GM18505 (cell line): ENCODE data around the gene CTNNA2.

Experiments
- ATAC-seq: cut with Tn5 transposase; IDR thresholded peaks from one replicate; pipeline ENCODE4 v1.9.1; 2021; ENCODE audit not compliant: unreplicated experiment
- POLR2A ChIP-seq: IDR thresholded peaks from 4 replicates; pipeline ENCODE4 v1.6.1; 2011; ENCODE audit warnings: borderline replicate concordance; ENCODE audit not compliant: insufficient read depth, insufficient read length; ENCODE audit errors: extremely low read depth

Gene CTNNA2

DNA sequence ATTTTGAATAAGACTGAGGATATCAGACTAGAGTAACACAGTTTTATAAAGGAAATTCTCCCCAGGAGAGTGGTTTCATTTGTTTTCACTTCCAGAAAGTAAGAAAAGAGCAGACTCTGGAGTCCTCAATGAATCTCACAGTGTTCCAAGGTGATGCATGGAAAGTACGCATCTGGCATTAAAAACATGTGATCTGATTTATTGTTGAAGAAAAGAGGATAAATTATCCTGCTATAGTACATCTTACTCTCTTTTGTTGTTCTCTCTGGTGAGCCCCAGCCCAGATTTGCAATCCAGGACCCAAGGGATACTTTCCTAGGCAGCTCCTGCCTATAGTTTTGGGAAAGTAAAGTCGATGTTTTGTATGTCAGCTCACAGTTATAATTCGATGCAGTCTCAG lies 285.9 kb downstream of the CTNNA2 start:
- no peak for ATAC-seq

DNA sequence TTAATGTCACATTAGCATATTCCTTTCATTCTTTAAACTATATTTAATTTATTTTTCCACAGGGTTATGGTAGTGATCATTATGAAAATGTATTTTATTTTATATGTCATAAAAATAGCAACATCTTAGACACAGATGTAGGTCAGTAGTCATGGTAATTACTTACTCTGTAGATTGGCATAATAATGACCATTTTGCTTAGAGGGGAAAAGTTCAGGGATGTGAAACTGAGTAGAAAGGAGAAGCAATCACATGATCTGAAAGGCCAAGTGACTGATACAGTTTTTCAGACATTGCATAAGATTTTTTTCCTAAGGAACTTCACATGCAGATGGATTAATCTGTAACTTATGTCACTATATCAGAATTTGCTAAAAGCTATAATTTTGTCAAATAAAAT lies 286.9 kb downstream of the CTNNA2 start:
- no peak for ATAC-seq
- no peak for TF ChIP-seq POLR2A

More for the DNA sequence above, 285.9 kb downstream of the CTNNA2 start:
- no peak for TF ChIP-seq POLR2A

DNA sequence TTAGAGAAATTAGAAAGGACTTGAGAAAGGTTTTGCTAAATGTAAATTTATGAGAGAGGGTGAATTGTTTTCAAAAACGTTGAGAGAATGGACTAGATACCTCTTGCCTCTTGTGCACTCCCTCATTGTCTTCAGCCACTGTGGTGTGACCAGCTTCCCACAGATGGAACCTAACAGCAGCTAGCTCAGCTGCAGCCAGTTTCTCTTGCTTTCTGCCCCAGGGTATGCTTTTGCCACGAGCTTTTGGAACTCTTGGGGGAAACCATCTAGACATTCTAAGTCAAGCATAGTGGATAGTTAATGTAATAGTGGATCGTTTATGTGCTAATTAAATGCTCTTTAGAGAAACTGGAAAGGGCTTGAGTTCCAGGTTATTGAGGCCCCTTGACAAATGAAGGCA lies 288.2 kb downstream of the CTNNA2 start:
- TF ChIP-seq POLR2A = no peak
- ATAC-seq = no peak

DNA sequence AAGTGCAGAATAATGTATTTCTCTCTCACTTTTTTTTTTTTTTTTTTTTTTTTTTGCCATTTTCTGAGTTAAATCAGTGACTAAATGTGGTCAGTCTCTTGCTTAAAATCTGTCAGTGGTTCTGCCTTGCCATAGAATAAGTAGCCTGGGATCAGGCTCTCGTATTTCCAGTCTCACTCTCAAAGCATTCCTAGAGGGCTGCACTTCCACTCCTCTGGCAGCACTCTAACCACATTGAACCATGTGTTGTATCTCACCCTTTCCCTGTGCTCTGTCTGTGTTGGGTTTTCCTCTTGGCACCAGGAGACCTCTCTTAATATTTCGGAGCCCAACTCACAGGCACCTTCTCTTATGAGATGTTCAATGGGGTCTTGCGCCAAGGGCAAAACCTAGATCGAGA lies 304.4 kb downstream of the CTNNA2 start:
- no peak for TF ChIP-seq POLR2A
- no peak for ATAC-seq

DNA sequence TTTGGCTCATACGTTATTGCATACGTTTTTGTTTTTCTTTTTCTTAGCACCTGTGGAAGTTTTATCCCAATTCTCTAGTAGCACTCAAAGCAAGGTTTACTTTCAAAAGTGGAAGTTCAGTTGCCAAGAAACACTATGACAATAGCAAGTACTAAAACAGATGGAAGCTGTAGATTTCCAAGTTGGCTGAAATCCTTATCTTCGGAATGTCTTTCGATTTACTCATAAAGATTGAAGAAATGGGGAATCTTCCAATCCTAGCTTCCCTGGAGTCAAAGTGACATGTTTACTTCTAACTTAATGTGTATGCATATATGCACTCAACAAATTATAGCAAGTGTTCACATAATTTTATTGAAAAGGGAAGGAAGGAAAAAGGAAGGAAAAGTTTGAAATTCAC lies 307.4 kb downstream of the CTNNA2 start:
- no peak for TF ChIP-seq POLR2A
- ATAC-seq = no peak

DNA sequence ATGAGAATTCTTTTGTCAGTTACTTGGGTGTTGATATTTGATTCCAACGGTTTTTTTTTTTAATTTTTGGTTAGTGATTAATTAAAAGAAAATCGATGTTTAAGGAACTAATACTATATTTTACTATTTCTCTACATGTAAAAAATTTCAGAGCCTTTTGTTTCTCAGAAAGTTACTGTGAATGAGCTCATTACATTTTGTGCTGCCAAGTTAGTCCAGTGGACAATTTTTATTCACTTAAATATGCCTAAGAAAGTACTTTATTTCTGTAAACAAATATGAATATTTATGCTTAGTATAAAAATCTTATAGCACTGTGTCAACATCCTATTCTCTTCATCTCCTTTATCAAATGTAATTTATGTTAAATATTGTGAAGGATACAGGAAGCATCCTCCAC lies 309.3 kb downstream of the CTNNA2 start:
- TF ChIP-seq POLR2A = no peak
- no peak for ATAC-seq

DNA sequence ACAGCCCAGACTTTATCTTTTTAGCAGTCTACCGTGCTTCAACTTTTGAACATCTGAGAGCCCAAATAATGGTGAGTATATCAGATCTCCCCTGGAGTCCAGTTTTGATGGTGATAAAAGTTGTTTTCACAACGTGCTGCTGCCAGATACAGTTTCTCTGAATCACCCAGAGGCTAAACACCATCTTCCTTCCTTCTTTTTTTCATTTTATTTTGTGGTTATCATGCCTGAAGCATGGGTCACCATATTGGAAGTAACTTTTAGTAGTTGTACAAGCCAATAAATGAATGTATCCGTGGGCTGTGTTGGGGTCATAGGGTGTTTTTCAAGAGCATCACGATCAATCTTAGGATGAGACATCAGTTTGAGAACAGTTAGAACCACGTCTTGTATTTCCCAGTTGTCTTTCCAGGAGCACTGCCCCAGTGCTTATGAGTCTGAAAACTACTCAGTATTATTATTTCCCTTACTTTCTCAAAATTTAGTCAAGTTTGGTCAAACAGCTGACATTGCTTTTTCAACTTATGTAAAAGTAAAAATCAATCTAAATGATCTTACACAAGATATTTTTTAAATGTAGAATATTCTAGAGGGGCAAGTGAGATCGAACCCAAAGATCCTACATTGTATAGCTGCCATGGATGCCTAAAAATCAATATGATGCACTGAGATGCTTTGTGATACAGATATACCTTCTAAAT lies 311.4 kb downstream of the CTNNA2 start:
- ATAC-seq = no peak
- TF ChIP-seq POLR2A = no peak

DNA sequence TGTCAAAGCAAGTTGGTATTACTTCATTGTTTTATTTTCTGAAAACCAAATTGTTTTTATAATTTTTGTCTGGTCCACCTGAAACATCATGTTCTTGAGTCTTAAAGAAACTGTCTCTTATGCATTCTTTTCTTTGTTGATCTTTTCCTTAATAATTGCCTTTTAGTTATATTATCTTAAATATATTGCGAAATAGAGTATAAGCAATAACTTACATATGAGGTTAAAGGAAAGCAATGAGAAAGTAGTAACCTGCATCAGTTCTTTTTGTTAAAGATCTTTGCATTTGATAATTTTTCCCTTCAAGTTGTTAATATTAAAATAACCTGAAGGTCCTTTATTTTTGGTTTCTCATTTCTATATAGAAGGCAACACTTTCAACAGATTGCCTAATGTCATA lies 315.0 kb downstream of the CTNNA2 start:
- ATAC-seq = no peak
- TF ChIP-seq POLR2A = no peak

DNA sequence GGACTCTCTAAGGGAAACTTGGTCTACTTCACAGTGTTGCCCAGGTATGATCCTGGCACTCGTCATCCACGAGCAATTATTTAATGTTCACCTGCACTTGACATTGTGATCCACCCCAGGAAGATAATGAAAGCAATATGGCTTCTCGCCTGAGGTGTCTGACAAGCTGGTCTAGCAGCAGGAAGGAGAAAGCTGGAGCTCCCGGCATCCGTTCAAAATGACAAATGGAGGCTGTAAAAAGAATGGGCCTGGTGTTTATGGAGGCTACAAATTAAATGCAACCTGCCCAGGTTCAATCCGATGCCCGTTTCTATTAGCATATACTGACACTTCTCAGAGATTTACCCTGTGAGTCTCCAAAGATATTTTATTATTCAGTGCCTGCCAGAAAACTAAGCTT lies 317.6 kb downstream of the CTNNA2 start:
- ATAC-seq = no peak
- no peak for TF ChIP-seq POLR2A

DNA sequence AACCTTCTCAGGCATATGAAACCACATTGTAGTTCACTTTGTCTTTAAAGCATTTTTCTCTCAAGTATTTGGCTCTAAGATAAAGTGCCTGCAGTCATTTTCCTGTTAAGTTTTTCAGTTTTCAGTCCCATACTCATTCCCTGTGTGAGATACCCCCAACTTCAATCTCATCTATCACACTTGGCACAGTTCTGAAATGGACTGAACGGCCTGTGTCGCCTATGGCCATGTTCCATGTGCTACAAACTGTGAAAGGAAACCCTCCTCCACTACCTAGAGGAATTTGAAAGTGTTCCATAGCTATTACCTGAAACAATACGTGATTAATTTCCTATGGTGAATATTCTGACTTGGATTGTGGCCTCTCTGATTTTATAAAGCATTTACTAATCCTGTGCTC lies 319.1 kb downstream of the CTNNA2 start:
- TF ChIP-seq POLR2A = no peak
- ATAC-seq = no peak

DNA sequence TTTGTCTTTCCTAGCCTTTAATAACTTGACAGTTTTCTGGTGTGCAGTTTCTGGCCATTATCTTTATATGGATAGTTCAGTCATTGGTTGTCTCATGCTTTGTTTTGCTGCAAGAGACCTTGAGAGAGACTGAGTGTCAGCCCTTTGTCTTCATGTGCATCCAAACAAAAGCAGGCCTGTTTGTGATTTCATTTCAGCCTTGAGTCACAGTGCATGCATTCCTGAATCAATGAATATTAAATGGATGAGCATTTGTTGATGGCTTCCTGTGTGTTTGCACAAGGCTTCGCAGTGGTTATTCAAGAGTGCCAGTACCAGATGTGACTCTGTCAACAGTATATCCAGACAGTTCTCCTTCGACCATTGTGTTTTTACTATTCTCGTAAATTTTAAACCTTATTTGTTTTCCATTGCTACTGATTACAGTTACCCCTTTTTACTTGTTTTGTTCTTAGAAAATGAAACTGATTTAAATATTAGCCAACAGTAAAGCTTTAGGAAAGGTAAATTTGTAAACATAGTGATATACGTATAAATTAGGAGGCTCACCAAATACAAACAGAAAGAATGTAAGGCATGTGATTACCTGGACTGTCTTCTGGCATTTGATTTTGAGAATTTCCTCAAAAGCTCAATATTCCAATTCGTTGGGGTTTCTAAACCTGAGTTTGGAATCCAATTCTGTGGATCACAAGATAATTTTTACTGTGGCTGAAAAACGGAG lies 319.8 kb downstream of the CTNNA2 start:
- TF ChIP-seq POLR2A = no peak
- ATAC-seq = no peak

DNA sequence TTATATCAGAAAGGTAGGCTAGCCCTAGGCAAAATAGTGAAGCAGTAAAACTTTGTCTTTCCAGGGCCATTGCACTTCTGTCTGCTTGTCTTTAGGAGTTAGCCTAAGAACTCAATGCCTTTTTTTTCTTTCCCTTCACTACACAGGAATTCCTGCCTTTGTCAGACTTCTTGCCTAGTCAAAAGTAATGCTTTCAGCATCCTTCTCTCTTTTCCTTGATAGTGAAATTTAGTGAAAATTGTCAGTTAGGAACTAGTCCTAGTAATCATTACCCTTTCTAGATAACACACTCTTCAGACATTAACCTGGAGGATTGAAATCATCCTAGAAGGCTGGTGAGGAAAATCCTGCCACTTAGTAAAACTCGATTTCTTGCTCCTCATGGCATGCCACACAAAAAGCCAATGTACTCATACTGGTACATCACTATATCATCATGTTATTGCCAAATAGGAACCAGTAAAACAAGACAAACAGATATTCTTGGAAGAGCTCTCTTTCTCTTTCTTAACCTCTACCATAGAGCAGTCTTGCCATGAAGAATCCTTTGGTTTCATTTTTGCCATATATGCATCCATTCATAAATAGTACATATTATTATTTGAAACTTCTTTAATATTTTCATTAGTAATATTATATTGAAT lies 320.5 kb downstream of the CTNNA2 start:
- no peak for ATAC-seq
- TF ChIP-seq POLR2A = no peak

DNA sequence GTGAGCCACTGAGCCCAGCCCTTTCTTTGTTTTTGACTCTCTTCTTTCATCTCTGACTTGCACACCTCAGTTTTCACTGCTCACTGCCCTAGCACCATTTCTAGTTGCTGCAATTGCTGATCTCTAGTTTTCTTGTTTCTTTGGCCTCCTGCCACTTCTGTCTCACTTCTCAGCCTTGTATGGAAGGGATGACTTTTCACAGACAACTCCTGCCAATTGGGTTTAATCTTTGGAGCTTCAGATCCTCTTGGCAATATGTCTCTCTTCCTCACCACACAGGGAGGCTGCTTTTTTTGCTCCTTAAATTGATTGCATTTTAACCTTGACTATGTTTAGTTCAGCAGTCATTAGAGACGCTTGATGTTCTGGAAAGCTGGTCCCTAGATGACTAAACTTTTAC lies 323.1 kb downstream of the CTNNA2 start:
- TF ChIP-seq POLR2A = no peak
- ATAC-seq = no peak

DNA sequence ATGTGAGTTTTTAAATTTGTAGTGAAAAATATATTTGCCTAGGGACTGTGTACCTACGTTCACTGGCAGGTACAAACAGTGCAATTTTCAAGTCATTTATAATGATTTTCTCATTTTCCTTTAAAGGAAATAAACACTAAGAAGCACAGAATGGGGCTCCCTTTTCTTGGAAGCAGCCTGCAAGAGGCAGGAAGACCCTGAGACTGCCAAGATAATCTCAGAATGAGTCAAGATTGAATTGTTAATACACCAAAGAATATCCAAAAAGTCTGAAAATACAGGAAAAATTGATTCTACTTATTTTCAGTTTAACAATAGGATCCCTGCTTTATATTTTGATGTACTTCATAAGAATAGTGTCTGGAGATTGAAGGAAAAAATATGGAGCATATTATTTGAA lies 331.2 kb downstream of the CTNNA2 start:
- ATAC-seq = no peak
- TF ChIP-seq POLR2A = no peak

DNA sequence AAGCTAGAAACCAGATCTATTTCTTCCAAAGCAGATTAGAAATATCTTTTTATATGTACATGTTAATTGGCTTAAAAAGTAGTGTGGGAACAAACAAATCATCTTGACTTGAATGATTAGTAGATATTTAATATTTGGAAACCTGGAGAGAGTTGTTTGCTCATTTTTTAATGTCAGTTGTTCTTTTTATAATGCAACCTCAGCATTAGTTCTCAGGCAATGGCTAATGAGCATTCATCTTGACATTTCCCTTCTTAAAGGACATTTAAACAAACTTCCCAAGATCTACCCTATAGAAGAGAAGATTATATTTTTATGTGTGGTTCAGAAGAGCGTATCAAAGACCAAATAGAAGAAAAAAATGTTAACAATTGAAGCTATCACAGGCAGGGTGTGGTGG lies 334.0 kb downstream of the CTNNA2 start:
- no peak for TF ChIP-seq POLR2A
- no peak for ATAC-seq

DNA sequence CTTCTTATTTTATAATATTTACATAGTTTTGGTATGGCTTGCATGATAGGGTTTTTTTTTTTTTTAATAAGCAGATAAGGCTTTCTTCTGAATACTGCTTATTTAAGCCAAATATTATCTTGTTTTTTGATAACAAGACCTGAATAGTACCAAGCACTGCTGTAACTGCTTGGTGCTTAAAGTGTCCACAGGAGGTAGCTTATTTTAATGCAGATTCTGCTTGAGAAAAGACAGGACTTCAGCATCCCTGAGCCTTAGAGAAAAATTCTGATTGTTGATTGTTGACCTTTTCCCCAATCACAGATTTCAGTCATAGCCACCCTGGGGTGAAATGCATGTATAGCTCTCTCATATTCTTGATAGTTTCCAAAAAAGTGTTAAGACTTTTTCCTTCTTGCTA lies 336.4 kb downstream of the CTNNA2 start:
- no peak for TF ChIP-seq POLR2A
- ATAC-seq = no peak
